ENCODE measurements around the gene SRGAP2B.
"Not testable (repeated sequence)": the region's sequence is repeated elsewhere in the genome, so short reads cannot be mapped to it uniquely, and the experiment has no call there.

SRGAP2B gene

DNA sequence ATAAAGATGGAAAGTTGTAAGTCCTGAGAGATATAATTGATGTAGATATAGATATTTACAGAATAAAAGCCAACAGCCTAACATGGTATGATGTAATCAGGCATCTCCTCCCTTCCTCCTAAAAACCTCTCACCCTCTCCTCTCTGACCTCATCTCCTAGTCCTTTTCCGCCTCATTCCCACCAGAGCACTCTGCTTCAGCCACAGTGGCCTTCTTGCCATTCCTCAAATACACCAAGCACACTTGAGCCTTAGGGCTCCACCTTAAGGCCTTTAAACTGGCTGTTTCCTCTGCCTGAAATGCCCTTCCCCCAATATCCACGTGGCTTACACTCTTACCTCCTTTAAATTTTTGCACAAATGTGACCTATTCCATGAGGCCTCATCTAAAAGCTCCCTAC is 75.4 kb downstream of the SRGAP2B start:
- H3K4me1 ChIP-seq (ENCODE audit: insufficient read depth, low read length); H3K9me3 ChIP-seq (ENCODE audit: insufficient read depth, low read depth, low read length); H3K4me3 ChIP-seq (ENCODE audit: low read length); H3K9ac ChIP-seq (ENCODE audit: low read depth, low read length); H3K36me3 ChIP-seq (ENCODE audit: insufficient read depth, low read depth, low read length); H3K27me3 ChIP-seq (ENCODE audit: insufficient read depth, low read length); H3K27ac ChIP-seq (ENCODE audit: low read length): not testable (repeated sequence)

DNA sequence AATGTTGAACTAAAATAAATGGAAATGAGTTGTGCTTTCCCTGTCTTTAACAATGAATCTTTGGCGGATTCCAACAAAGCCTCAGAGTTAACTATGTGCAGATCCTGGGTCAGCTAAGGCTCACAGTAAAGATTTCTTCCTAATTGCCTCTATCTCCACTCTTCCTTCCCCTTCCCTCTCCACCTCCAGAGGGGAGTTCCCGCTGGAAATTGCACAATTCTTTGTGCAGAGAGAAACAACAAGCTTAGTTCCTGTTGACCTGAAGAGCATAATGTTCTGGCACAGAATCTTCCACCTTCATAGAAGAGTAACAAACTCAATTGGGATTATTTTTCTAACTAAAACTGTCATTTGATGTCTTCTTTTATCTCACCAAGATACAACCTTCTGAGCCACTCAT is 77.4 kb downstream of the SRGAP2B start:
- H3K36me3 ChIP-seq (ENCODE audit: insufficient read depth, low read depth, low read length); H3K9me3 ChIP-seq (ENCODE audit: insufficient read depth, low read depth, low read length); H3K4me1 ChIP-seq (ENCODE audit: insufficient read depth, low read length): not testable (repeated sequence)

GRCh38 chr1:145016492-145016862 is 78.7 kb downstream of the SRGAP2B start:
- H3K4me1 ChIP-seq (ENCODE audit: insufficient read depth, low read length); H3K9ac ChIP-seq (ENCODE audit: low read depth, low read length); H3K27me3 ChIP-seq (ENCODE audit: insufficient read depth, low read length); H3K27ac ChIP-seq (ENCODE audit: low read length); H3K9me3 ChIP-seq (ENCODE audit: insufficient read depth, low read depth, low read length); H3K36me3 ChIP-seq (ENCODE audit: insufficient read depth, low read depth, low read length); H3K4me3 ChIP-seq (ENCODE audit: low read length): not testable (repeated sequence)

More for the DNA sequence above, 77.4 kb downstream of the SRGAP2B start:
- H3K27me3 ChIP-seq (ENCODE audit: insufficient read depth, low read length); H3K4me3 ChIP-seq (ENCODE audit: low read length); H3K27ac ChIP-seq (ENCODE audit: low read length); H3K9ac ChIP-seq (ENCODE audit: low read depth, low read length): not testable (repeated sequence)

DNA sequence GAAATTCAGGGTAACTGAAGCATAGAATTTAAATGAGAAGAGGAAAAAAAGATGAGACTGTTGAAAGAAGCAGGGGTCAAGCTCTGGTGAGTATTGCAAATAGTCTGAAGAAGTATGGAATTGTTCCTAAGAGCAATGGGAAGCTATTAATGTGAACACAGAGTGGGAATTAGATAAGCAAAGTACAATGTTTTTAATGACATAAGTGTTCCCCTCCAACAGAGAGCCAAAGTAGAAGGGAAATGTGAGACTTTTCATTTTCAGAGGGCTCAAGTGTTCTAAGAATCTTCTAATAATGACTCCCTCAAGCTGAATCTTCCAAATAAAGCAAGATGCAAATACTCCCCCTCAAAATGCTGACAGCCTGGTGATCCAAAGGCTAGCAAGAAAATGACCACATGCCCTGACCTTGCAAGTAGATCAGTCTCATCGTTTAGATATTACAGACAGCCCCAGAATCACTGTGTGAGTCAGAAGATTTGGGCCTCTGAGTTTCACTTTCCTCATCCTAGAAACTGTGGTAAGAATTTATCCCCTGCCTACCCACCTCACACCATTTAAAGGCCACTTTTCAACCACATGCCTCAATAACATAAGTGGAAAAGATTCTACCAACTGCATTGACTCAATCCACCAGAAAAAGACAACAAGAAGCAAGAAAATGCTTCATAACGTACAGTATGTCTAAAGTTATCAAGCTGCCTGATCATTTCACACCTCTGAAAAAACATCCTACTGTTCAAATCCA is 79.2 kb downstream of the SRGAP2B start:
- H3K27me3 ChIP-seq (ENCODE audit: insufficient read depth, low read length); H3K27ac ChIP-seq (ENCODE audit: low read length); H3K4me3 ChIP-seq (ENCODE audit: low read length); H3K9me3 ChIP-seq (ENCODE audit: insufficient read depth, low read depth, low read length); H3K36me3 ChIP-seq (ENCODE audit: insufficient read depth, low read depth, low read length); H3K9ac ChIP-seq (ENCODE audit: low read depth, low read length); H3K4me1 ChIP-seq (ENCODE audit: insufficient read depth, low read length): not testable (repeated sequence)

- H3K4me3 ChIP-seq (ENCODE audit: low read length); H3K27ac ChIP-seq (ENCODE audit: low read length); H3K9ac ChIP-seq (ENCODE audit: low read depth, low read length); H3K36me3 ChIP-seq (ENCODE audit: insufficient read depth, low read depth, low read length); H3K4me1 ChIP-seq (ENCODE audit: insufficient read depth, low read length); H3K9me3 ChIP-seq (ENCODE audit: insufficient read depth, low read depth, low read length); H3K27me3 ChIP-seq (ENCODE audit: insufficient read depth, low read length): not testable (repeated sequence)
Measured at GRCh38 chr1:145013353-145013752, 81.8 kb downstream of the SRGAP2B start.

DNA sequence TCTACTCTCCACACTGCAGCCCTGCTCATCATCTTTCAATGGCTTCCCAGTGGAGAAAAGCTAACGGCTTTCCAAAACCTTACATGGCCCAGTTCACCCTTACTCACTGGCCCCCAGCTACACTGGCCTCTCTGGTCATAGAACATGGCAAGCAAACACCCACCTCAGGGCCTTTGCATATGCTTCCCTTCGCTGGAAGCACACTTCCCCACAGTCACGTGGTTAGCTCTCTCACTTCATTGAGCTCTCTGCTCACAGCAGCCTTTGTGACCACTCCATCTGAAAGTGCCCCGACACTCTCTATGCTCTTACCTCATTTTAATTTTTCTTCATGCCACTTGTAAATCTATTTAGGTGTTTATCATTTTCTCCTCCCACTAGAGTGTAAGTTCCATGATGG is 83.3 kb downstream of the SRGAP2B start:
- not testable (repeated sequence) for H3K27me3 ChIP-seq (ENCODE audit: insufficient read depth, low read length); H3K4me3 ChIP-seq (ENCODE audit: low read length)

GRCh38 chr1:145010580-145010979 is 84.5 kb downstream of the SRGAP2B start:
- not testable (repeated sequence) for H3K36me3 ChIP-seq (ENCODE audit: insufficient read depth, low read depth, low read length); H3K4me3 ChIP-seq (ENCODE audit: low read length); H3K27ac ChIP-seq (ENCODE audit: low read length); H3K9ac ChIP-seq (ENCODE audit: low read depth, low read length); H3K9me3 ChIP-seq (ENCODE audit: insufficient read depth, low read depth, low read length); H3K27me3 ChIP-seq (ENCODE audit: insufficient read depth, low read length); H3K4me1 ChIP-seq (ENCODE audit: insufficient read depth, low read length)

More for the DNA sequence above, 83.3 kb downstream of the SRGAP2B start:
- H3K4me1 ChIP-seq (ENCODE audit: insufficient read depth, low read length); H3K27ac ChIP-seq (ENCODE audit: low read length); H3K9me3 ChIP-seq (ENCODE audit: insufficient read depth, low read depth, low read length); H3K36me3 ChIP-seq (ENCODE audit: insufficient read depth, low read depth, low read length); H3K9ac ChIP-seq (ENCODE audit: low read depth, low read length): not testable (repeated sequence)

GRCh38 chr1:145009928-145010327 is 85.2 kb downstream of the SRGAP2B start:
- not testable (repeated sequence) for H3K4me1 ChIP-seq (ENCODE audit: insufficient read depth, low read length); H3K27ac ChIP-seq (ENCODE audit: low read length); H3K9ac ChIP-seq (ENCODE audit: low read depth, low read length); H3K36me3 ChIP-seq (ENCODE audit: insufficient read depth, low read depth, low read length); H3K27me3 ChIP-seq (ENCODE audit: insufficient read depth, low read length); H3K9me3 ChIP-seq (ENCODE audit: insufficient read depth, low read depth, low read length); H3K4me3 ChIP-seq (ENCODE audit: low read length)

GRCh38 chr1:145008388-145008787 is 86.7 kb downstream of the SRGAP2B start:
- H3K9ac ChIP-seq (ENCODE audit: low read depth, low read length); H3K9me3 ChIP-seq (ENCODE audit: insufficient read depth, low read depth, low read length); H3K4me3 ChIP-seq (ENCODE audit: low read length); H3K27ac ChIP-seq (ENCODE audit: low read length); H3K36me3 ChIP-seq (ENCODE audit: insufficient read depth, low read depth, low read length); H3K4me1 ChIP-seq (ENCODE audit: insufficient read depth, low read length); H3K27me3 ChIP-seq (ENCODE audit: insufficient read depth, low read length): not testable (repeated sequence)

DNA sequence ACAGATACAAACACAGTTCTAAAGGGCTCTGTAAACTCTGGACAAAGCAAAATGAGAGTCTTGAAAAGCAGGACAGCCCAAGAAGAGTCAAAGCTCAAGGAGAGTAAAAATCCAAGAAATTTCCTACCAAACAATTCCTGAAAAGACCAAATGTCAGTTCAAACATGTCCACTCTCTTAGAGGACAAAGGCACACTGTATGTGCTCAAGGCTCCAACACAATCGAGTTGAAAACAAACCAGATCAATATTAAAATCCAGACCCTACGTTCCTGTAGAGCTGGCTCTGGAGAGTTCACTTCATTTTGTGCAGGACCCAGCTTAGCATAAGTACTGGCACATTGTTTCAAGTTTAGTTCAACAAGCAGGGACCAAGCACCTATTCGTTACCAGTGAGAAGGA is 90.0 kb downstream of the SRGAP2B start:
- not testable (repeated sequence) for H3K9me3 ChIP-seq (ENCODE audit: insufficient read depth, low read depth, low read length); H3K9ac ChIP-seq (ENCODE audit: low read depth, low read length); H3K27ac ChIP-seq (ENCODE audit: low read length); H3K36me3 ChIP-seq (ENCODE audit: insufficient read depth, low read depth, low read length); H3K27me3 ChIP-seq (ENCODE audit: insufficient read depth, low read length); H3K4me1 ChIP-seq (ENCODE audit: insufficient read depth, low read length); H3K4me3 ChIP-seq (ENCODE audit: low read length)

GRCh38 chr1:145001381-145001780 is 93.7 kb downstream of the SRGAP2B start:
- H3K27me3 ChIP-seq (ENCODE audit: insufficient read depth, low read length); H3K4me3 ChIP-seq (ENCODE audit: low read length); H3K9me3 ChIP-seq (ENCODE audit: insufficient read depth, low read depth, low read length); H3K36me3 ChIP-seq (ENCODE audit: insufficient read depth, low read depth, low read length); H3K4me1 ChIP-seq (ENCODE audit: insufficient read depth, low read length); H3K9ac ChIP-seq (ENCODE audit: low read depth, low read length); H3K27ac ChIP-seq (ENCODE audit: low read length): not testable (repeated sequence)

DNA sequence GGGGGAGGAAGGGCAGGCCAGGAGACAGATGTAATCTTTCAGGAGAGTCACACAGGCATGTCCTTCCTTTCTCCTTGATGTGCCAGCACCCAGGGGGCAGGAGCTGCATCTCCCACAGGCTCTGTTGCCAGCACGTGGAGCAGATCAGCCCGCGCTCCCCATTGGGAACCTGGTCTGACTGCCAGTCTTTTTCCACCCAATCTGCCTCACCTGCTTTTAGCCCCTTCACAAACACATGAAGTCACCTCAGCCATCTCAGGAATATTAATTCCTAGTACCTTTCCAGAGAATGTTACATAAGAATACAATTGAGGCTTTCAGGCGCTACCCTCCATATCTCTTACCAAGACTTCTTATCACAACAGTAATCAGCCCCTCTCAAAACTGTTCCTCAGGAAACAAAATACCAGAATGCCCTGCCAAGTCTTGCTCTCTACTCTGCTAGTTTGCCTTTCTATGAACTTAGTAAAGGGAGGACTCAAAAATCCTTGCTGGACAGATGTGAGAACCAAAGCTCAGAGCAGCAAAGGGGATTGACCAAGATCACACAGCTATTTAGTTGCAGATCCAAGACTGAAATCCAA is 94.3 kb downstream of the SRGAP2B start:
- H3K4me3 ChIP-seq (ENCODE audit: low read length); H3K9me3 ChIP-seq (ENCODE audit: insufficient read depth, low read depth, low read length); H3K36me3 ChIP-seq (ENCODE audit: insufficient read depth, low read depth, low read length); H3K27ac ChIP-seq (ENCODE audit: low read length); H3K27me3 ChIP-seq (ENCODE audit: insufficient read depth, low read length); H3K9ac ChIP-seq (ENCODE audit: low read depth, low read length); H3K4me1 ChIP-seq (ENCODE audit: insufficient read depth, low read length): not testable (repeated sequence)

Data from iPS-20b (cell line).